ENCODE results near the gene ACBD7.

Gene ACBD7

GRCh38 chr10:15092855-15093408, 4.4 kb upstream of the ACBD7 start:
- in situ Hi-C loops (cut with MboI; ENCODE audit: low sequenced_read_pairs) = no loop called here

- in situ Hi-C loops (cut with MboI; ENCODE audit: low sequenced_read_pairs) = no loop called here
Measured at GRCh38 chr10:15091418-15091817, 2.8 kb upstream of the ACBD7 start.

- in situ Hi-C loops (cut with MboI; ENCODE audit: low sequenced_read_pairs) = no loop called here
Measured at GRCh38 chr10:15084502-15084922, 4.1 kb downstream of the ACBD7 start.

- in situ Hi-C loops (cut with MboI; ENCODE audit: low sequenced_read_pairs) = no loop called here
Measured at GRCh38 chr10:15083674-15084501, 4.7 kb downstream of the ACBD7 start.

- in situ Hi-C loops (cut with MboI; ENCODE audit: low sequenced_read_pairs) = no loop called here
Measured at GRCh38 chr10:15075421-15075820, 13.2 kb downstream of the ACBD7 start.

GRCh38 chr10:15072358-15072757, 16.2 kb downstream of the ACBD7 start:
- in situ Hi-C loops (cut with MboI; ENCODE audit: low sequenced_read_pairs) = no loop called here

- in situ Hi-C loops (cut with MboI; ENCODE audit: low sequenced_read_pairs) = no loop called here
Measured at GRCh38 chr10:15069230-15069629, 19.3 kb downstream of the ACBD7 start.

- in situ Hi-C loops (cut with MboI; ENCODE audit: low sequenced_read_pairs) = no loop called here
Measured at GRCh38 chr10:15068802-15069201, 19.8 kb downstream of the ACBD7 start.

- in situ Hi-C loops (cut with MboI; ENCODE audit: low sequenced_read_pairs) = no loop called here
Measured at GRCh38 chr10:15067154-15067553, 21.4 kb downstream of the ACBD7 start.

GRCh38 chr10:15060638-15061037, 27.9 kb downstream of the ACBD7 start:
- in situ Hi-C loops (cut with MboI; ENCODE audit: low sequenced_read_pairs) = no loop called here

GRCh38 chr10:15059914-15060313, 28.7 kb downstream of the ACBD7 start:
- in situ Hi-C loops (cut with MboI; ENCODE audit: low sequenced_read_pairs) = no loop called here

GRCh38 chr10:15058689-15059088, 29.9 kb downstream of the ACBD7 start:
- in situ Hi-C loops (cut with MboI; ENCODE audit: low sequenced_read_pairs) = no loop called here

GRCh38 chr10:15053061-15053460, 35.5 kb downstream of the ACBD7 start:
- in situ Hi-C loops (cut with MboI; ENCODE audit: low sequenced_read_pairs) = no loop called here

GRCh38 chr10:15052121-15052520, 36.5 kb downstream of the ACBD7 start:
- in situ Hi-C loops (cut with MboI; ENCODE audit: low sequenced_read_pairs) = no loop called here

GRCh38 chr10:15049533-15049932, 39.0 kb downstream of the ACBD7 start:
- in situ Hi-C loops (cut with MboI; ENCODE audit: low sequenced_read_pairs) = no loop called here

- in situ Hi-C loops (cut with MboI; ENCODE audit: low sequenced_read_pairs) = no loop called here
Measured at GRCh38 chr10:15046626-15047025, 42.0 kb downstream of the ACBD7 start.

GRCh38 chr10:15045380-15045779, 43.2 kb downstream of the ACBD7 start:
- in situ Hi-C loops (cut with MboI; ENCODE audit: low sequenced_read_pairs) = no loop called here

GRCh38 chr10:15043674-15044073, 44.9 kb downstream of the ACBD7 start, which contains the start of gene OLAH:
OLAH (plus strand) TSS chr10:15043943; CDS start chr10:15047289, 3,346 bp downstream.
- in situ Hi-C loops (cut with MboI; ENCODE audit: low sequenced_read_pairs) = no loop called here

GRCh38 chr10:15038416-15038815, 50.2 kb downstream of the ACBD7 start:
- in situ Hi-C loops (cut with MboI; ENCODE audit: low sequenced_read_pairs) = no loop called here

GRCh38 chr10:15037691-15038090, 50.9 kb downstream of the ACBD7 start:
- in situ Hi-C loops (cut with MboI; ENCODE audit: low sequenced_read_pairs) = no loop called here

GRCh38 chr10:15035385-15036301, 52.9 kb downstream of the ACBD7 start:
- in situ Hi-C loops (cut with MboI; ENCODE audit: low sequenced_read_pairs) = no loop called here

Data from HL-60/S4 treated with phorbol 12-myristate 13-acetate at 8.2 ng/mL for 4 days and 3 days (cell line).